ENCODE measurements around the gene ADSS2. TPM values are rescaled to one million over a fixed set of nuclear protein-coding genes. Genes with fewer than 3 reads are reported as not detected.

The ADSS2 gene
- total RNA-seq, 1 donor: 52.8 TPM

DNA sequence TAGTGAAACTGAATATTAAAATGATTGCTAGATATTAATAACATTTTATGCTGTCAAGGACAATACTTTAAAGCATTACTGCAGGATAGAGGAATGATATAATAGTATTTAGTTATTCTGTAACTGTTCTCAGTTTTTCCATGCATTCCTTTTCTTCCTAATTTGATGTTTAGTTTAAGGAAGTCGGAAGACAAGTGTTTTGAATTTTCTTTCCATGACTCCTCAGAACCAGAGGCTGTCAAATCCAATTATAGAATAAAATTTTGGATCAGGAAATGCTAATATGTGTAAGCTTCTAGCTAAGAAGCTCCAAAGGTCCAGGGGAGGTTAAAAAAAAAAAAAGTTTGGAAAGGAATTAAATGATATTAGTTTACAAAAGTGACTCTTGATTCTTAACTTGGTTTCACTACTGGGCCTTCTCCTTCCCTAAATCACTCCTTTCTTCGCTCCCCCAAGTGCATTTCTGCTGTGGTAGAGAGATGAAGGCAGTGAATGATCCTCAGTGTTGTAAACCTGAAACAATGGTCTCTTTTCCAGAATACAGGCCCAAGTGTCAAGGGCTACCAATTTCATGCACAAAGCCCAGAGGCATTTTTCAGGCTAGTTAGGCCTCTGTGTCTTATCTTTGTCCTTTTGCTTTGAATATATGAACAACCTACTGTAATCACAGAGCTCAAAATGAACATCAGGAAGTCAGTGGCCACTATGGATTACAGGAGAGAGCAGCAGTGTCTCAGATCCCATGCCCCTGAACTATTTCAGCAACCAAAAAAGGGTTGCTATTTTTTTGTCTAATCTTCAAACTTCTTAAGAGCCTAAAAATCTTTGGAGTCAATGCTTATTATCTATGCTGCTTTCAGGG lies 6.2 kb downstream of the ADSS2 start:
- H3K4me1 ChIP-seq (ENCODE audit: insufficient read depth, low read length): peaks cover 38% of the 10 kb centered on the region
- H3K36me3 ChIP-seq (ENCODE audit: insufficient read depth, low read length): peaks cover 9% of the 10 kb centered on the region
- H3K4me2 ChIP-seq (ENCODE audit: insufficient read depth, low read length): peak overlapping the region; percentile 60
- peaks cover 93% of the 10 kb centered on the region for H3K79me2 ChIP-seq (ENCODE audit: insufficient read depth, low read length)
- no peak for DNase-seq (ENCODE audit: insufficient read length, low spot score, missing footprints)
- H2AFZ ChIP-seq (ENCODE audit: low read length): peak overlapping the region; percentile 38
- no peaks in the 10 kb centered on the region for H4K20me1 ChIP-seq (ENCODE audit: insufficient read depth, low read length)
- peak overlapping the region; percentile 28 for H3K4me3 ChIP-seq (ENCODE audit: insufficient read depth, low read length)
- TF ChIP-seq, protein P1, sequence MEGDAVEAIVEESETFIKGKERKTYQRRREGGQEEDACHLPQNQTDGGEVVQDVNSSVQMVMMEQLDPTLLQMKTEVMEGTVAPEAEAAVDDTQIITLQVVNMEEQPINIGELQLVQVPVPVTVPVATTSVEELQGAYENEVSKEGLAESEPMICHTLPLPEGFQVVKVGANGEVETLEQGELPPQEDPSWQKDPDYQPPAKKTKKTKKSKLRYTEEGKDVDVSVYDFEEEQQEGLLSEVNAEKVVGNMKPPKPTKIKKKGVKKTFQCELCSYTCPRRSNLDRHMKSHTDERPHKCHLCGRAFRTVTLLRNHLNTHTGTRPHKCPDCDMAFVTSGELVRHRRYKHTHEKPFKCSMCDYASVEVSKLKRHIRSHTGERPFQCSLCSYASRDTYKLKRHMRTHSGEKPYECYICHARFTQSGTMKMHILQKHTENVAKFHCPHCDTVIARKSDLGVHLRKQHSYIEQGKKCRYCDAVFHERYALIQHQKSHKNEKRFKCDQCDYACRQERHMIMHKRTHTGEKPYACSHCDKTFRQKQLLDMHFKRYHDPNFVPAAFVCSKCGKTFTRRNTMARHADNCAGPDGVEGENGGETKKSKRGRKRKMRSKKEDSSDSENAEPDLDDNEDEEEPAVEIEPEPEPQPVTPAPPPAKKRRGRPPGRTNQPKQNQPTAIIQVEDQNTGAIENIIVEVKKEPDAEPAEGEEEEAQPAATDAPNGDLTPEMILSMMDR (IDR thresholded peaks at IDR 0.05; ENCODE audit: extremely low read depth, low read depth, low read length): no peak
- H3K27ac ChIP-seq (ENCODE audit: low read depth, low read length): peak overlapping the region; percentile 66
- no peaks in the 10 kb centered on the region for H3K27me3 ChIP-seq (ENCODE audit: insufficient read depth, low read length)
- no peaks in the 10 kb centered on the region for H3K9me3 ChIP-seq (ENCODE audit: low read depth, low read length)

DNA sequence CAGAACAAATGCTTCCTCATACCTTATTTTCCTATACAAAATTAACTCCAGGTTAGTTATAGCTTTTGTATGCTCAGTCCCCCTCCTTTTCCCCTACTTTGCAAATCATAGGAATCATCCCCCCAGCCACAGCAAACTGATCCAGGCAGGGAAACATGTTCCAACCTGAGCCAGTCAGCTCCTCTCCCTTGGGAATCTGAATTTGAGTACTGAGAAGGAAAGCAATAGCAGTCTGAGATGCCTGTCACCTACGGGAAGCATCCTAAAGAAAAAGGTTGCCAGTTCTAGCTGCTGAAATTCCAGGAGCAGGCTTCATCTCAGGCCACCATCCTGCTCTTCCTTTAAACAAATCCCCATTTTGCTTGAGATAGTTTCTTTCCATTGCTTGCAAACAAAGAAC lies 6.9 kb downstream of the ADSS2 start:
- H3K27me3 ChIP-seq (ENCODE audit: insufficient read depth, low read length): no peaks in the 10 kb centered on the region
- H3K4me1 ChIP-seq (ENCODE audit: insufficient read depth, low read length): peaks cover 31% of the 10 kb centered on the region
- peaks cover 94% of the 10 kb centered on the region for H3K79me2 ChIP-seq (ENCODE audit: insufficient read depth, low read length)
- peaks cover 7% of the 10 kb centered on the region for H3K36me3 ChIP-seq (ENCODE audit: insufficient read depth, low read length)
- peak overlapping the region; percentile 60 for H3K4me2 ChIP-seq (ENCODE audit: insufficient read depth, low read length)
- DNase-seq (ENCODE audit: insufficient read length, low spot score, missing footprints): no peak
- H3K4me3 ChIP-seq (ENCODE audit: insufficient read depth, low read length): no peak overlapping the region
- no peaks in the 10 kb centered on the region for H4K20me1 ChIP-seq (ENCODE audit: insufficient read depth, low read length)
- no peaks in the 10 kb centered on the region for H3K9me3 ChIP-seq (ENCODE audit: low read depth, low read length)
- TF ChIP-seq, protein P1 (IDR thresholded peaks at IDR 0.05; ENCODE audit: extremely low read depth, low read depth, low read length): no peak
- H3K27ac ChIP-seq (ENCODE audit: low read depth, low read length): peak overlapping the region; percentile 66
- H2AFZ ChIP-seq (ENCODE audit: low read length): no peak overlapping the region

GRCh38 chr1:244442850-244443249 lies 8.9 kb downstream of the ADSS2 start:
- Histone ChIP-seq H3K27me3 (ENCODE audit: insufficient read depth, low read length) (no peaks in the 10 kb centered on the region), H3K4me3 (ENCODE audit: insufficient read depth, low read length) (no peak overlapping the region), H3K4me2 (ENCODE audit: insufficient read depth, low read length) (no peak overlapping the region), H3K4me1 (ENCODE audit: insufficient read depth, low read length) (peaks cover 21% of the 10 kb centered on the region), H3K79me2 (ENCODE audit: insufficient read depth, low read length) (peaks cover 94% of the 10 kb centered on the region), H3K27ac (ENCODE audit: low read depth, low read length) (no peak overlapping the region), H3K36me3 (ENCODE audit: insufficient read depth, low read length) (no peaks in the 10 kb centered on the region), H4K20me1 (ENCODE audit: insufficient read depth, low read length) (no peaks in the 10 kb centered on the region), H2AFZ (ENCODE audit: low read length) (no peak overlapping the region), H3K9me3 (ENCODE audit: low read depth, low read length) (no peaks in the 10 kb centered on the region)
- no peak for DNase-seq (ENCODE audit: insufficient read length, low spot score, missing footprints)
- TF ChIP-seq, protein P1 (IDR thresholded peaks at IDR 0.05; ENCODE audit: extremely low read depth, low read depth, low read length): no peak

DNA sequence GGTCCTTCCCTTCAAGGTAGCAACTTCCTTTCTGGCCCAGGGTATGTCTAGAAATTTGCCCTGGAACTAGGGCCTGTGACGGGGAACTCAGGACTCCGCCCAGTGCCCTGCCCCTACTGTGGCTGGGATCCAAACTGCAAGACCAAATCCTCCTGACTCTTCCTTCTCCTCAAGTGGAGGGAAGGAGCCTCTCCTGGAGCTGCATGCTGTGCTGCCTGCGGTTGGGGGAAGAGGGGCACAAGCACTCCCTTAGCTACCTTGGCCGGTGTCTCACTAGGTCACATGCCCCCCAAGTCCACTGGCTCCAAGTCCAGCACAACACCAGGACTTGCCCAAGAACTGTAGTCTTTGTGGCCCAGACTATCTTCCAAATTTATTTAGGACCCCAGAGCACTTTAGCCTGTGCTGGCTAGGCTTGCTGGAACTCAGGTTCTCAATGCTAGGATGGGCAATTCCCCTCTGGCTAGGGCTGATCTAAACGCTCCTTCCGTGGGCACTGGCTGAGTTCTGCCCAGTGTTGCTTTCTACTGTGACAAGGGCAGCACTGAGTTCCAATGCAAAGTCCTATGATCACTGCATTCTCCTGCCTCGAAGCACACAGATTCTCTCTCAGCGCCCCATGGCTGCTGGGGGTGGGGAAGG lies 12.2 kb downstream of the ADSS2 start:
- Histone ChIP-seq H3K4me1 (ENCODE audit: insufficient read depth, low read length) (peaks cover 31% of the 10 kb centered on the region), H3K36me3 (ENCODE audit: insufficient read depth, low read length) (no peaks in the 10 kb centered on the region), H3K4me3 (ENCODE audit: insufficient read depth, low read length) (no peak overlapping the region), H3K4me2 (ENCODE audit: insufficient read depth, low read length) (no peak overlapping the region), H3K27ac (ENCODE audit: low read depth, low read length) (no peak overlapping the region), H2AFZ (ENCODE audit: low read length) (no peak overlapping the region), H3K27me3 (ENCODE audit: insufficient read depth, low read length) (no peaks in the 10 kb centered on the region), H3K9me3 (ENCODE audit: low read depth, low read length) (no peaks in the 10 kb centered on the region), H4K20me1 (ENCODE audit: insufficient read depth, low read length) (no peaks in the 10 kb centered on the region), H3K79me2 (ENCODE audit: insufficient read depth, low read length) (peaks cover 69% of the 10 kb centered on the region)
- TF ChIP-seq, protein P1 (IDR thresholded peaks at IDR 0.05; ENCODE audit: extremely low read depth, low read depth, low read length): no peak
- no peak for DNase-seq (ENCODE audit: insufficient read length, low spot score, missing footprints)

Measured in osteoblast (primary cell).